Activated T-helper 1 cell treated with anti-CD3 and anti-CD28 coated beads, Interleukin-12 subunit alpha, Interleukin-12 subunit beta, Interleukin-2, Interleukin-4 antibody, amounts not matched to agents 30 ng/mL and 10 ng/mL and 1 ng/mL, durations not matched to agents 14 hours and 24 hours and 36 hours (primary cell): Measurements from ENCODE around the gene ZC3HAV1L. TPM values are rescaled to one million over a fixed set of nuclear protein-coding genes. Genes with fewer than 3 reads are reported as not detected.

Experiments
- DNase-seq: peaks from one replicate; pipeline ENCODE4 v3.0.0; 2021; ENCODE audit warnings: low spot score
- H3K27ac Mint-ChIP-seq: one replicate; pipeline ENCODE4 v1.8.0; 2021; ENCODE audit warnings: mild to moderate bottlenecking, mixed read lengths
- H3K27me3 Mint-ChIP-seq: one replicate; pipeline ENCODE4 v1.8.0; 2022; ENCODE audit warnings: mild to moderate bottlenecking, moderate library complexity, mixed read lengths; ENCODE audit not compliant: insufficient read depth
- H3K36me3 Mint-ChIP-seq: one replicate; pipeline ENCODE4 v1.8.0; 2021; ENCODE audit warnings: low read depth, mixed read lengths
- H3K4me1 Mint-ChIP-seq: one replicate; pipeline ENCODE4 v1.8.0; 2021; ENCODE audit warnings: low read depth, mixed read lengths
- H3K4me3 Mint-ChIP-seq: one replicate; pipeline ENCODE4 v1.8.0; 2021; ENCODE audit warnings: mild to moderate bottlenecking, moderate library complexity, mixed read lengths
- H3K9me3 Mint-ChIP-seq: one replicate; pipeline ENCODE4 v1.8.0; 2021; ENCODE audit warnings: mixed read lengths
- intact Hi-C: fragments of 100-400 bp; cut with micrococcal nuclease; formaldehyde crosslinking; loops from one replicate; pipeline ENCODE4 v1.15.1; 2024
- total RNA-seq: library from RNA; stranded (reverse); gene quantifications from 2 replicates; pipeline ENCODE4 v1.2.3, GENCODE V29; 2022

The ZC3HAV1L gene
- total RNA-seq, 1 donor from 2014 or later: 29.6 TPM

- Mint-ChIP-seq H3K27me3 (no peaks in the 10 kb centered on the region), H3K4me1 (peaks cover 71% of the 10 kb centered on the region), H3K9me3 (no peaks in the 10 kb centered on the region), H3K27ac (peak overlapping the region; percentile 27), H3K4me3 (no peak overlapping the region), H3K36me3 (peaks cover 63% of the 10 kb centered on the region)
- intact Hi-C loops: loop anchor here (1.0 to 10.0 kb wide), 3 partner anchors 12 to 583 kb away; partner anchors contain the start of gene TRIM24
- no peak for DNase-seq
Observed at GRCh38 chr7:139047970-139048369, 12.1 kb upstream of the ZC3HAV1L start.

- Mint-ChIP-seq H3K27ac (peak overlapping the region; percentile 10), H3K9me3 (no peaks in the 10 kb centered on the region), H3K27me3 (no peaks in the 10 kb centered on the region), H3K36me3 (peaks cover 63% of the 10 kb centered on the region), H3K4me1 (peaks cover 78% of the 10 kb centered on the region), H3K4me3 (peak overlapping the region; percentile 25)
- intact Hi-C loops: loop anchor here (10.0 kb wide), 1 partner anchor 581 kb away; the partner anchor contains the start of gene TRIM24
- no peak for DNase-seq
Observed at GRCh38 chr7:139046143-139046542, 10.3 kb upstream of the ZC3HAV1L start.

GRCh38 chr7:139044813-139045794 is 9.3 kb upstream of the ZC3HAV1L start:
- H3K36me3 Mint-ChIP-seq: peaks cover 61% of the 10 kb centered on the region
- peak; percentile 23 for DNase-seq
- intact Hi-C loops: loop anchor here (1.0 to 10.0 kb wide), 7 partner anchors 10 to 580 kb away; partner anchors contain the start of genes LUC7L2, TRIM24 and ZC3HAV1

GRCh38 chr7:139043823-139044812 is 8.3 kb upstream of the ZC3HAV1L start:
- H3K27me3 Mint-ChIP-seq: no peaks in the 10 kb centered on the region
- intact Hi-C loops: loop anchor here (1.0 to 10.0 kb wide), 6 partner anchors 9 to 579 kb away; partner anchors contain the start of genes LUC7L2, TRIM24 and ZC3HAV1
- peaks cover 72% of the 10 kb centered on the region for H3K4me1 Mint-ChIP-seq
- H3K36me3 Mint-ChIP-seq: peaks cover 52% of the 10 kb centered on the region
- no peaks in the 10 kb centered on the region for H3K9me3 Mint-ChIP-seq
- peak; percentile 64 for DNase-seq
- peak overlapping the region; percentile 95 for H3K27ac Mint-ChIP-seq
- H3K4me3 Mint-ChIP-seq: peak overlapping the region; percentile 66

More at GRCh38 chr7:139044813-139045794, 9.3 kb upstream of the ZC3HAV1L start:
- Mint-ChIP-seq H3K4me1 (peaks cover 81% of the 10 kb centered on the region), H3K4me3 (peak overlapping the region; percentile 66), H3K27ac (peak overlapping the region; percentile 95), H3K9me3 (no peaks in the 10 kb centered on the region), H3K27me3 (no peaks in the 10 kb centered on the region)

GRCh38 chr7:139041378-139042085 is 5.7 kb upstream of the ZC3HAV1L start:
- H3K9me3 Mint-ChIP-seq: no peaks in the 10 kb centered on the region
- peaks cover 62% of the 10 kb centered on the region for H3K4me1 Mint-ChIP-seq
- peak overlapping the region; percentile 73 for H3K27ac Mint-ChIP-seq
- DNase-seq: no peak
- H3K36me3 Mint-ChIP-seq: peaks cover 43% of the 10 kb centered on the region
- no peaks in the 10 kb centered on the region for H3K27me3 Mint-ChIP-seq
- H3K4me3 Mint-ChIP-seq: no peak overlapping the region
- intact Hi-C loops: loop anchor here (5.0 to 10.0 kb wide), 2 partner anchors 139 to 577 kb away; partner anchors contain the start of gene TRIM24

- DNase-seq: no peak
- Mint-ChIP-seq H3K27ac (no peak overlapping the region), H3K4me1 (peaks cover 52% of the 10 kb centered on the region), H3K36me3 (peaks cover 22% of the 10 kb centered on the region), H3K9me3 (no peaks in the 10 kb centered on the region), H3K27me3 (no peaks in the 10 kb centered on the region), H3K4me3 (no peak overlapping the region)
- intact Hi-C loops: loop anchor here (5.0 kb wide), 1 partner anchor 304 kb away; the partner anchor contains the start of gene FMC1
Observed at GRCh38 chr7:139038691-139039090, 2.8 kb upstream of the ZC3HAV1L start.

- Mint-ChIP-seq H3K9me3 (no peaks in the 10 kb centered on the region), H3K27me3 (no peaks in the 10 kb centered on the region), H3K4me1 (peaks cover 50% of the 10 kb centered on the region), H3K4me3 (peak overlapping the region; percentile 43), H3K27ac (no peak overlapping the region), H3K36me3 (peaks cover 23% of the 10 kb centered on the region)
- intact Hi-C loops: loop anchor here (5.0 kb wide), 1 partner anchor 305 kb away; the partner anchor contains the start of gene FMC1
- DNase-seq: no peak
Observed at GRCh38 chr7:139036901-139037300, 1.1 kb upstream of the ZC3HAV1L start.

GRCh38 chr7:139034855-139035585 is 822 bp downstream of the ZC3HAV1L start:
- Mint-ChIP-seq H3K27me3 (no peaks in the 10 kb centered on the region), H3K4me1 (peaks cover 38% of the 10 kb centered on the region), H3K27ac (peak overlapping the region; percentile 85), H3K36me3 (peaks cover 26% of the 10 kb centered on the region), H3K9me3 (no peaks in the 10 kb centered on the region), H3K4me3 (peak overlapping the region; percentile 91)
- intact Hi-C loops: loop anchor here (1.0 to 5.0 kb wide), 5 partner anchors 9 to 307 kb away; partner anchors contain the start of gene FMC1
- DNase-seq: peak; percentile 8

- H3K27ac Mint-ChIP-seq: peak overlapping the region; percentile 85
- peaks cover 32% of the 10 kb centered on the region for H3K36me3 Mint-ChIP-seq
- no peaks in the 10 kb centered on the region for H3K9me3 Mint-ChIP-seq
- intact Hi-C loops: loop anchor here (2.0 kb wide), 1 partner anchor 14 kb away; no protein-coding TSS in a partner anchor
- peaks cover 42% of the 10 kb centered on the region for H3K4me1 Mint-ChIP-seq
- no peak for DNase-seq
- H3K4me3 Mint-ChIP-seq: peak overlapping the region; percentile 91
- H3K27me3 Mint-ChIP-seq: no peaks in the 10 kb centered on the region
Observed at GRCh38 chr7:139034336-139034735, 1.5 kb downstream of the ZC3HAV1L start.

GRCh38 chr7:139033346-139034114 is 2.3 kb downstream of the ZC3HAV1L start:
- H3K27ac Mint-ChIP-seq: no peak overlapping the region
- no peak for DNase-seq
- H3K27me3 Mint-ChIP-seq: no peaks in the 10 kb centered on the region
- intact Hi-C loops: loop anchor here (2.0 kb wide), 1 partner anchor 15 kb away; no protein-coding TSS in a partner anchor
- no peaks in the 10 kb centered on the region for H3K9me3 Mint-ChIP-seq
- H3K4me1 Mint-ChIP-seq: peaks cover 42% of the 10 kb centered on the region
- peaks cover 35% of the 10 kb centered on the region for H3K36me3 Mint-ChIP-seq
- H3K4me3 Mint-ChIP-seq: peak overlapping the region; percentile 91
